ENCODE measurements around the gene CAMK1D.

The CAMK1D gene

GRCh38 chr10:12594448-12594944, 245.1 kb downstream of the CAMK1D start:
- no peak for DNase-seq (ENCODE audit: low spot score)

GRCh38 chr10:12595936-12596576, 246.7 kb downstream of the CAMK1D start:
- no peak for DNase-seq (ENCODE audit: low spot score)

GRCh38 chr10:12597176-12597575, 247.8 kb downstream of the CAMK1D start:
- no peak for DNase-seq (ENCODE audit: low spot score)

- peak; percentile 63 for DNase-seq (ENCODE audit: low spot score)
These were observed 248.7 kb downstream of the CAMK1D start for GRCh38 chr10:12597788-12598765.

GRCh38 chr10:12600652-12601051, 251.3 kb downstream of the CAMK1D start:
- no peak for DNase-seq (ENCODE audit: low spot score)

GRCh38 chr10:12602521-12602920, 253.2 kb downstream of the CAMK1D start:
- DNase-seq (ENCODE audit: low spot score), result no peak

- DNase-seq (ENCODE audit: low spot score), result peak; percentile 44
These were observed 254.6 kb downstream of the CAMK1D start for GRCh38 chr10:12603766-12604470.

GRCh38 chr10:12605580-12606405, 256.4 kb downstream of the CAMK1D start:
- DNase-seq (ENCODE audit: low spot score), result peak; percentile 76

GRCh38 chr10:12606461-12606860, 257.1 kb downstream of the CAMK1D start:
- no peak for DNase-seq (ENCODE audit: low spot score)

GRCh38 chr10:12608761-12609160, 259.4 kb downstream of the CAMK1D start:
- DNase-seq (ENCODE audit: low spot score), result no peak

- no peak for DNase-seq (ENCODE audit: low spot score)
These were observed 260.1 kb downstream of the CAMK1D start for GRCh38 chr10:12609435-12609834.

- DNase-seq (ENCODE audit: low spot score), result no peak
These were observed 263.8 kb downstream of the CAMK1D start for GRCh38 chr10:12613136-12613535.

- DNase-seq (ENCODE audit: low spot score), result no peak
These were observed 265.0 kb downstream of the CAMK1D start for GRCh38 chr10:12614177-12614995.

GRCh38 chr10:12615296-12616220, 266.2 kb downstream of the CAMK1D start:
- DNase-seq (ENCODE audit: low spot score), result no peak

- DNase-seq (ENCODE audit: low spot score), result no peak
These were observed 268.1 kb downstream of the CAMK1D start for GRCh38 chr10:12617191-12618175.

- DNase-seq (ENCODE audit: low spot score), result no peak
These were observed 272.7 kb downstream of the CAMK1D start for GRCh38 chr10:12622016-12622415.

- no peak for DNase-seq (ENCODE audit: low spot score)
These were observed 273.3 kb downstream of the CAMK1D start for GRCh38 chr10:12622691-12623090.

GRCh38 chr10:12625393-12626023, 276.2 kb downstream of the CAMK1D start:
- DNase-seq (ENCODE audit: low spot score), result no peak
